HepG2 (cell line): ENCODE measurements around the gene BABAM2.

Experiments used
- HCFC1 ChIP-seq: fragments of 150-350 bp; IDR thresholded peaks from 2 replicates; pipeline ENCODE4 v1.6.1; 2014; ENCODE audit warnings: low read depth, low read length
- POLR2AphosphoS5 ChIP-seq: IDR thresholded peaks from 2 replicates; pipeline ENCODE4 v1.6.1; 2012; ENCODE audit warnings: low read depth, low read length
- SMARCE1 ChIP-seq: fragments of 450-650 bp; IDR thresholded peaks from 2 replicates; pipeline ENCODE4 v1.6.1; 2017; ENCODE audit warnings: borderline replicate concordance
- SP2 ChIP-seq: sonication (generic); formaldehyde crosslinking; IDR thresholded peaks from 2 replicates; pipeline ENCODE4 v1.5.1; 2020; ENCODE audit warnings: mild to moderate bottlenecking, missing genetic modification reagents
- ZNF768 ChIP-seq: sonication (generic); formaldehyde crosslinking; IDR thresholded peaks from 2 replicates; pipeline ENCODE4 v1.4.0; 2020; ENCODE audit warnings: missing genetic modification reagents

GRCh38 chr2:28175028-28175427, 284.5 kb downstream of the BABAM2 start:
- TF ChIP-seq SMARCE1 = no peak
- no peak for TF ChIP-seq HCFC1
- no peak for TF ChIP-seq SP2 (CRISPR knock-in tag)
- TF ChIP-seq ZNF768 (CRISPR knock-in tag) = no peak
- TF ChIP-seq POLR2AphosphoS5 = no peak
